Activated CD8-positive, alpha-beta T cell treated with anti-CD3 and anti-CD28 coated beads for 36 hours (primary cell): ENCODE data around the gene LRP1B. TPM values are rescaled to one million over a fixed set of nuclear protein-coding genes. Genes with fewer than 3 reads are reported as not detected.
"Not testable (repeated sequence)": the region's sequence is repeated elsewhere in the genome, so short reads cannot be mapped to it uniquely, and the experiment has no call there.

ENCODE experiments used
- ATAC-seq: fragments of 200-7000 bp; cut with Tn5 transposase; one replicate; pipeline ENCODE4 v1.10.0; 2021; ENCODE audit warnings: mild to moderate bottlenecking, moderate library complexity
- CTCF ChIA-PET: fragments of 350-600 bp; sonication (Branson Sonifier 250); formaldehyde crosslinking; loops from one replicate; lab custom pipeline; 2021; ENCODE audit warnings: antibody characterized with exemption; lab: Charles Lee
- POLR2A ChIA-PET: fragments of 350-600 bp; sonication (Branson Sonifier 250); formaldehyde crosslinking; loops from one replicate; lab custom pipeline; 2021; ENCODE audit warnings: antibody characterized with exemption; lab: Charles Lee
- DNase-seq: peaks from one replicate; pipeline ENCODE4 v3.0.0-alpha.2; 2020
- H3K27ac Mint-ChIP-seq: one replicate; pipeline ENCODE4 v1.8.0; 2021; ENCODE audit warnings: mild to moderate bottlenecking, mixed read lengths
- H3K27me3 Mint-ChIP-seq: one replicate; pipeline ENCODE4 v1.8.0; 2021; ENCODE audit warnings: mixed read lengths
- H3K36me3 Mint-ChIP-seq: one replicate; pipeline ENCODE4 v1.8.0; 2021; ENCODE audit warnings: low read depth, mixed read lengths
- H3K4me1 Mint-ChIP-seq: one replicate; pipeline ENCODE4 v1.8.0; 2021; ENCODE audit warnings: low read depth, mixed read lengths
- H3K4me3 Mint-ChIP-seq: one replicate; pipeline ENCODE4 v1.8.0; 2021; ENCODE audit warnings: mild to moderate bottlenecking, moderate library complexity, mixed read lengths
- H3K9me3 Mint-ChIP-seq: one replicate; pipeline ENCODE4 v1.8.0; 2021; ENCODE audit warnings: mixed read lengths
- CTCF ChIP-seq: fragments of 200-600 bp; IDR thresholded peaks from one replicate; pipeline ENCODE4 v1.8.0; 2022; ENCODE audit warnings: antibody characterized with exemption, mild to moderate bottlenecking
- intact Hi-C: fragments of 100-400 bp; cut with micrococcal nuclease; formaldehyde crosslinking; loops from one replicate; pipeline ENCODE4 v1.10.0; 2022
- total RNA-seq, 2 experiments: library from RNA; stranded (reverse); gene quantifications; one replicate each; pipeline ENCODE4 v1.2.3, GENCODE V29; 2021

The LRP1B gene
- total RNA-seq, 2 experiments from 2014 or later, result not detected

GRCh38 chr2:140552634-140553033 lies 1578.2 kb downstream of the LRP1B start:
- H3K4me1 Mint-ChIP-seq, result no peaks in the 10 kb centered on the region
- no peak for DNase-seq
- intact Hi-C loops, result no loop called here
- ChIA-PET CTCF (no interaction called here), POLR2A (no interaction called here)
- TF ChIP-seq CTCF, result no peak
- no peak overlapping the region for H3K27ac Mint-ChIP-seq
- ATAC-seq, result no peak
- H3K27me3 Mint-ChIP-seq, result no peaks in the 10 kb centered on the region
- H3K4me3 Mint-ChIP-seq, result no peak overlapping the region
- no peaks in the 10 kb centered on the region for H3K36me3 Mint-ChIP-seq
- no peaks in the 10 kb centered on the region for H3K9me3 Mint-ChIP-seq

- H3K27ac Mint-ChIP-seq, result no peak overlapping the region
- ATAC-seq (no peak), DNase-seq (no peak)
- H3K9me3 Mint-ChIP-seq, result peaks cover under 1% of the 10 kb centered on the region
- H3K4me1 Mint-ChIP-seq, result no peaks in the 10 kb centered on the region
- ChIA-PET CTCF (no interaction called here), POLR2A (no interaction called here)
- no peaks in the 10 kb centered on the region for H3K36me3 Mint-ChIP-seq
- no peak for TF ChIP-seq CTCF
- intact Hi-C loops, result no loop called here
- H3K4me3 Mint-ChIP-seq, result no peak overlapping the region
- H3K27me3 Mint-ChIP-seq, result no peaks in the 10 kb centered on the region
Measured at GRCh38 chr2:140551287-140551686, 1579.5 kb downstream of the LRP1B start.

- H3K36me3 Mint-ChIP-seq, result no peaks in the 10 kb centered on the region
- no peak overlapping the region for H3K4me3 Mint-ChIP-seq
- DNase-seq, result no peak
- no peaks in the 10 kb centered on the region for H3K4me1 Mint-ChIP-seq
- TF ChIP-seq CTCF, result no peak
- no peaks in the 10 kb centered on the region for H3K27me3 Mint-ChIP-seq
- no peak for ATAC-seq
- ChIA-PET CTCF (no interaction called here), POLR2A (no interaction called here)
- no peak overlapping the region for H3K27ac Mint-ChIP-seq
- H3K9me3 Mint-ChIP-seq, result peaks cover 4% of the 10 kb centered on the region
- intact Hi-C loops, result no loop called here
Measured at GRCh38 chr2:140550821-140551220, 1580.0 kb downstream of the LRP1B start.

GRCh38 chr2:140544769-140545168 lies 1586.0 kb downstream of the LRP1B start:
- H3K4me3 Mint-ChIP-seq, H3K27ac Mint-ChIP-seq, DNase-seq, H3K27me3 Mint-ChIP-seq, CTCF ChIA-PET, POLR2A ChIA-PET, intact Hi-C loops, H3K4me1 Mint-ChIP-seq, H3K36me3 Mint-ChIP-seq, ATAC-seq: not testable (repeated sequence)
- H3K9me3 Mint-ChIP-seq, result peaks cover 12% of the 10 kb centered on the region

- H3K36me3 Mint-ChIP-seq, result no peaks in the 10 kb centered on the region
- DNase-seq (no peak), ATAC-seq (no peak)
- H3K27ac Mint-ChIP-seq, result no peak overlapping the region
- intact Hi-C loops, result no loop called here
- peaks cover 14% of the 10 kb centered on the region for H3K9me3 Mint-ChIP-seq
- no peak for TF ChIP-seq CTCF
- H3K4me1 Mint-ChIP-seq, result no peaks in the 10 kb centered on the region
- CTCF ChIA-PET, result no interaction called here
- H3K27me3 Mint-ChIP-seq, result no peaks in the 10 kb centered on the region
- POLR2A ChIA-PET, result no interaction called here
- no peak overlapping the region for H3K4me3 Mint-ChIP-seq
Measured at GRCh38 chr2:140542627-140543026, 1588.2 kb downstream of the LRP1B start.
